ENCODE measurements around the gene LCORL. TPM values are rescaled to one million over a fixed set of nuclear protein-coding genes. Genes with fewer than 3 reads are reported as not detected.

LCORL gene
- total and polyA plus RNA-seq, 9 of the 15 experiments (the other 6 are each of a cell fraction or from before 2014, with no cell fraction given) = 3.1 to 24.5 (median 11.1) TPM

DNA sequence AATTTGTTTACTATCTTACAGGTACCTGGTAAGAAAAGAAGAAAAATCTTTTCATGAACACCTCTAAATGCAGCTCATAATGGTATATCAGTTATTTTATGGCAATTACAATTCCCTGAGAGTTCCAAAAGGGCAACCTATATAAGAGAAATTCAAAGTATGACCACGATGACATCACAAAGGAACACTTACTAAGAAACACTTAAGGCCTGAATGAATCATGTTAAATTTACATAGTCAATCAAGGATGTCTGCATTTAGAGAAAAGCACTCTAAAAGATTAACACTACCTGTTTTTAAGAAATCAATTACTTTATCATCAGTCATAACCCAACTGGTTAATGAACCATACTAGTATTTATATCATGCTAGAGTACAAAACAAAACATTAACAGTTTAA lies 63.9 kb downstream of the LCORL start:
- H3K4me1 ChIP-seq (replicated peaks in 1 of 2; ENCODE audit: control insufficient read depth in 2 of 2, insufficient read depth in 2 of 2, low read length in 2 of 2) = no peaks in the 10 kb centered on the region
- in situ Hi-C loops (cut with MboI) (no loop called here), intact Hi-C loops (cut with micrococcal nuclease) (no loop called here)
- no peaks in the 10 kb centered on the region for H4K20me1 ChIP-seq (replicated peaks; ENCODE audit: control insufficient read depth, insufficient read depth, low read length)
- ATAC-seq (no peak), DNase-seq (ENCODE audit: extremely low read depth in 1 of 4, low spot score in 3 of 4) (no peak), FAIRE-seq (no peak)
- no peaks in the 10 kb centered on the region for H3K9me3 ChIP-seq (replicated peaks; ENCODE audit: control insufficient read depth, insufficient read depth, low read depth, low read length)
- H3K4me2 ChIP-seq (ENCODE audit: insufficient read depth, low read length) = no peak overlapping the region
- H3K9ac ChIP-seq (ENCODE audit: insufficient read depth in 1 of 2, low read depth in 2 of 2, low read length in 2 of 2) = no peak overlapping the region
- H3K27me3 ChIP-seq (ENCODE audit: control insufficient read depth in 2 of 2, insufficient read depth in 2 of 2, low read length in 2 of 2) = no peaks in the 10 kb centered on the region
- H3K9me1 ChIP-seq (ENCODE audit: control insufficient read depth, insufficient read depth, low read length) = no peaks in the 10 kb centered on the region
- no peak overlapping the region for H3K27ac ChIP-seq (ENCODE audit: extremely low read depth, low read depth, low read length)
- ChIA-PET CTCF (ENCODE audit: low intra/inter-chr PET ratio) (no interaction called here), POLR2A (no interaction called here)
- WGBS (ENCODE audit: insufficient coverage, low coverage, missing lambda C conversion rate) = 93% methylated on average over 1 of the region's 1 CpG
- H3K79me2 ChIP-seq (ENCODE audit: control insufficient read depth, insufficient read depth, low read length) = no peaks in the 10 kb centered on the region; the same call in 2 of the 3 replicates
- H3K36me3 ChIP-seq (ENCODE audit: control insufficient read depth, insufficient read depth, low read length) = peaks cover 32% of the 10 kb centered on the region; the same call in 2 of the 3 replicates
- H3K4me3 ChIP-seq = no peak overlapping the region
- no TSS peak for BruUV-seq (replicated peaks)
- H2AFZ ChIP-seq (ENCODE audit: low read depth, low read length) = no peak overlapping the region
- TF ChIP-seq, protein P1, sequence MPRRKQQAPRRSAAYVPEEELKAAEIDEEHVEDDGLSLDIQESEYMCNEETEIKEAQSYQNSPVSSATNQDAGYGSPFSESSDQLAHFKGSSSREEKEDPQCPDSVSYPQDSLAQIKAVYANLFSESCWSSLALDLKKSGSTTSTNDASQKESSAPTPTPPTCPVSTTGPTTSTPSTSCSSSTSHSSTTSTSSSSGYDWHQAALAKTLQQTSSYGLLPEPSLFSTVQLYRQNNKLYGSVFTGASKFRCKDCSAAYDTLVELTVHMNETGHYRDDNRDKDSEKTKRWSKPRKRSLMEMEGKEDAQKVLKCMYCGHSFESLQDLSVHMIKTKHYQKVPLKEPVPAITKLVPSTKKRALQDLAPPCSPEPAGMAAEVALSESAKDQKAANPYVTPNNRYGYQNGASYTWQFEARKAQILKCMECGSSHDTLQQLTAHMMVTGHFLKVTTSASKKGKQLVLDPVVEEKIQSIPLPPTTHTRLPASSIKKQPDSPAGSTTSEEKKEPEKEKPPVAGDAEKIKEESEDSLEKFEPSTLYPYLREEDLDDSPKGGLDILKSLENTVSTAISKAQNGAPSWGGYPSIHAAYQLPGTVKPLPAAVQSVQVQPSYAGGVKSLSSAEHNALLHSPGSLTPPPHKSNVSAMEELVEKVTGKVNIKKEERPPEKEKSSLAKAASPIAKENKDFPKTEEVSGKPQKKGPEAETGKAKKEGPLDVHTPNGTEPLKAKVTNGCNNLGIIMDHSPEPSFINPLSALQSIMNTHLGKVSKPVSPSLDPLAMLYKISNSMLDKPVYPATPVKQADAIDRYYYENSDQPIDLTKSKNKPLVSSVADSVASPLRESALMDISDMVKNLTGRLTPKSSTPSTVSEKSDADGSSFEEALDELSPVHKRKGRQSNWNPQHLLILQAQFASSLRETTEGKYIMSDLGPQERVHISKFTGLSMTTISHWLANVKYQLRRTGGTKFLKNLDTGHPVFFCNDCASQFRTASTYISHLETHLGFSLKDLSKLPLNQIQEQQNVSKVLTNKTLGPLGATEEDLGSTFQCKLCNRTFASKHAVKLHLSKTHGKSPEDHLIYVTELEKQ (CRISPR knock-in tag; IDR thresholded peaks at IDR 0.05) = no peak
- TF ChIP-seq ZNF24 (IDR thresholded peaks at IDR 0.05) = no peak
- TF ChIP-seq SETDB1 (IDR thresholded peaks at IDR 0.05; ENCODE audit: low read length) = no peak
- no peak for TF ChIP-seq NONO (IDR thresholded peaks at IDR 0.05; ENCODE audit: low read depth in 2 of 2, low read length in 1 of 2)
- TF ChIP-seq TAF1 (IDR thresholded peaks at IDR 0.05; ENCODE audit: control insufficient read depth, extremely low read depth, insufficient read depth, low read length, severe bottlenecking) = no peak
- TF ChIP-seq SMARCA5 (IDR thresholded peaks at IDR 0.05) = no peak
- TF ChIP-seq ZNF3 (CRISPR knock-in tag; IDR thresholded peaks at IDR 0.05) = no peak
- TF ChIP-seq, protein P2, sequence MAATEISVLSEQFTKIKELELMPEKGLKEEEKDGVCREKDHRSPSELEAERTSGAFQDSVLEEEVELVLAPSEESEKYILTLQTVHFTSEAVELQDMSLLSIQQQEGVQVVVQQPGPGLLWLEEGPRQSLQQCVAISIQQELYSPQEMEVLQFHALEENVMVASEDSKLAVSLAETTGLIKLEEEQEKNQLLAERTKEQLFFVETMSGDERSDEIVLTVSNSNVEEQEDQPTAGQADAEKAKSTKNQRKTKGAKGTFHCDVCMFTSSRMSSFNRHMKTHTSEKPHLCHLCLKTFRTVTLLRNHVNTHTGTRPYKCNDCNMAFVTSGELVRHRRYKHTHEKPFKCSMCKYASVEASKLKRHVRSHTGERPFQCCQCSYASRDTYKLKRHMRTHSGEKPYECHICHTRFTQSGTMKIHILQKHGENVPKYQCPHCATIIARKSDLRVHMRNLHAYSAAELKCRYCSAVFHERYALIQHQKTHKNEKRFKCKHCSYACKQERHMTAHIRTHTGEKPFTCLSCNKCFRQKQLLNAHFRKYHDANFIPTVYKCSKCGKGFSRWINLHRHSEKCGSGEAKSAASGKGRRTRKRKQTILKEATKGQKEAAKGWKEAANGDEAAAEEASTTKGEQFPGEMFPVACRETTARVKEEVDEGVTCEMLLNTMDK (IDR thresholded peaks at IDR 0.05; ENCODE audit: borderline replicate concordance, insufficient read depth, low read depth, low read length, poor library complexity, severe bottlenecking) = no peak
- no peak for TF ChIP-seq ZNF407 (IDR thresholded peaks at IDR 0.05; ENCODE audit: low read depth)

Data from K562 (cell line).